SH-SY5Y (cell line): ENCODE measurements around the gene CCR5AS.

Source experiments
- GATA2 ChIP-seq: IDR thresholded peaks from 2 replicates; pipeline ENCODE4 v1.6.1; 2011; ENCODE audit warnings: mild to moderate bottlenecking, low read depth, low read length
- GATA3 ChIP-seq: IDR thresholded peaks from 2 replicates; pipeline ENCODE4 v1.6.1; 2011; ENCODE audit warnings: low read depth, mild to moderate bottlenecking, low read length, moderate library complexity

CCR5AS gene

GRCh38 chr3:46375814-46376213 lies 31.1 kb downstream of the CCR5AS start:
- no peak for TF ChIP-seq GATA2
- no peak for TF ChIP-seq GATA3

DNA sequence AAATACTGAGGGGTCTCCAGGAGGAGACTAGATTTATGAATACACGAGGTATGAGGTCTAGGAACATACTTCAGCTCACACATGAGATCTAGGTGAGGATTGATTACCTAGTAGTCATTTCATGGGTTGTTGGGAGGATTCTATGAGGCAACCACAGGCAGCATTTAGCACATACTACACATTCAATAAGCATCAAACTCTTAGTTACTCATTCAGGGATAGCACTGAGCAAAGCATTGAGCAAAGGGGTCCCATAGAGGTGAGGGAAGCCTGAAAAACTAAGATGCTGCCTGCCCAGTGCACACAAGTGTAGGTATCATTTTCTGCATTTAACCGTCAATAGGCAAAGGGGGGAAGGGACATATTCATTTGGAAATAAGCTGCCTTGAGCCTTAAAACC lies 31.6 kb downstream of the CCR5AS start:
- TF ChIP-seq GATA2 (no peak), GATA3 (no peak)

DNA sequence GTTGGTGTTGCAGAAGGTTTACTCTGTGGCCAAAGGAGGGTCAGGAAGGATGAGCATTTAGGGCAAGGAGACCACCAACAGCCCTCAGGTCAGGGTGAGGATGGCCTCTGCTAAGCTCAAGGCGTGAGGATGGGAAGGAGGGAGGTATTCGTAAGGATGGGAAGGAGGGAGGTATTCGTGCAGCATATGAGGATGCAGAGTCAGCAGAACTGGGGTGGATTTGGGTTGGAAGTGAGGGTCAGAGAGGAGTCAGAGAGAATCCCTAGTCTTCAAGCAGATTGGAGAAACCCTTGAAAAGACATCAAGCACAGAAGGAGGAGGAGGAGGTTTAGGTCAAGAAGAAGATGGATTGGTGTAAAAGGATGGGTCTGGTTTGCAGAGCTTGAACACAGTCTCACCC lies 32.1 kb downstream of the CCR5AS start:
- TF ChIP-seq GATA3 (no peak), GATA2 (no peak)

- TF ChIP-seq GATA2 (no peak), GATA3 (no peak)
Measured at GRCh38 chr3:46372492-46373359, 34.1 kb downstream of the CCR5AS start.

- TF ChIP-seq GATA3 (no peak), GATA2 (no peak)
Measured at GRCh38 chr3:46371519-46372340, 35.1 kb downstream of the CCR5AS start.

- no peak for TF ChIP-seq GATA2
- TF ChIP-seq GATA3, result no peak
Measured at GRCh38 chr3:46370839-46371518, 35.9 kb downstream of the CCR5AS start, which contains the start of gene CCR5. Gene CCR5 (plus strand): TSS chr3:46370946. CDS start chr3:46372903, 1,957 bp downstream.

DNA sequence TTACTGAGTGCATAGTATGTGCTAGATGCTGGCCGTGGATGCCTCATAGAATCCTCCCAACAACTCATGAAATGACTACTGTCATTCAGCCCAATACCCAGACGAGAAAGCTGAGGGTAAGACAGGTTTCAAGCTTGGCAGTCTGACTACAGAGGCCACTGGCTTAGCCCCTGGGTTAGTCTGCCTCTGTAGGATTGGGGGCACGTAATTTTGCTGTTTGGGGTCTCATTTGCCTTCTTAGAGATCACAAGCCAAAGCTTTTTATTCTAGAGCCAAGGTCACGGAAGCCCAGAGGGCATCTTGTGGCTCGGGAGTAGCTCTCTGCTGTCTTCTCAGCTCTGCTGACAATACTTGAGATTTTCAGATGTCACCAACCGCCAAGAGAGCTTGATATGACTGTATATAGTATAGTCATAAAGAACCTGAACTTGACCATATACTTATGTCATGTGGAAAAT lies 37.2 kb downstream of the CCR5AS start:
- TF ChIP-seq GATA3 (no peak), GATA2 (no peak)

GRCh38 chr3:46369151-46369550 lies 37.7 kb downstream of the CCR5AS start:
- TF ChIP-seq GATA2 (no peak), GATA3 (no peak)

- TF ChIP-seq GATA3, result no peak
- no peak for TF ChIP-seq GATA2
Measured at GRCh38 chr3:46368569-46368968, 38.3 kb downstream of the CCR5AS start.

DNA sequence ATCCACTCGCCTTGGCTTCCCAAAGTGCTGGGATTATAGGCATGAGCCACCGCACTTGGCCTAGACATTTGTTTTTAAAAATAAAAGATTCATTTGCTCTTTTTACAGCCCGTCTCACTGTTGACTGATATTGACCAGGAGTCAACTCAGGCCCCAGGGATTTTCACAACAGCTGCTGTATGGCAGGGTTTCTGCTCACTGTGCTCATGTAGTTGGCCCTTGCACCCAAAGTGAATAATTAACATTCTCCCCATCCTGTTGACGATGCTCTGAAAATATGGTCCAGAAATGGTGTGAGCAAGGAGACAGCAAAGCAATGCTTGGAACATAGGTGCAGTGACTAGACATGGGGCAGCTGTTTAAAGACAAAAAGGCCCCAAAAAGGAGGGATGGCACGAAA lies 39.1 kb downstream of the CCR5AS start:
- no peak for TF ChIP-seq GATA2
- no peak for TF ChIP-seq GATA3

GRCh38 chr3:46365737-46366524 lies 40.9 kb downstream of the CCR5AS start:
- no peak for TF ChIP-seq GATA3
- TF ChIP-seq GATA2, result no peak

- TF ChIP-seq GATA3 (no peak), GATA2 (no peak)
Measured at GRCh38 chr3:46365041-46365440, 41.8 kb downstream of the CCR5AS start.

- TF ChIP-seq GATA2 (no peak), GATA3 (no peak)
Measured at GRCh38 chr3:46361408-46362283, 45.2 kb downstream of the CCR5AS start.
